Raji (cell line): ENCODE results near the gene SLC22A31.

Source experiments
- POLR2A ChIP-seq: IDR thresholded peaks from 2 replicates; pipeline ENCODE4 v1.6.1; 2011; ENCODE audit warnings: low read depth, low read length, control low read depth; ENCODE audit not compliant: insufficient read depth

SLC22A31 gene

GRCh38 chr16:89154390-89155183 lies 45.8 kb downstream of the SLC22A31 start:
- no peak for TF ChIP-seq POLR2A

GRCh38 chr16:89153848-89154271 lies 46.5 kb downstream of the SLC22A31 start:
- TF ChIP-seq POLR2A = no peak

- no peak for TF ChIP-seq POLR2A
Observed at GRCh38 chr16:89152831-89153700, 47.3 kb downstream of the SLC22A31 start.

- no peak for TF ChIP-seq POLR2A
Observed at GRCh38 chr16:89150981-89151380, 49.4 kb downstream of the SLC22A31 start.

DNA sequence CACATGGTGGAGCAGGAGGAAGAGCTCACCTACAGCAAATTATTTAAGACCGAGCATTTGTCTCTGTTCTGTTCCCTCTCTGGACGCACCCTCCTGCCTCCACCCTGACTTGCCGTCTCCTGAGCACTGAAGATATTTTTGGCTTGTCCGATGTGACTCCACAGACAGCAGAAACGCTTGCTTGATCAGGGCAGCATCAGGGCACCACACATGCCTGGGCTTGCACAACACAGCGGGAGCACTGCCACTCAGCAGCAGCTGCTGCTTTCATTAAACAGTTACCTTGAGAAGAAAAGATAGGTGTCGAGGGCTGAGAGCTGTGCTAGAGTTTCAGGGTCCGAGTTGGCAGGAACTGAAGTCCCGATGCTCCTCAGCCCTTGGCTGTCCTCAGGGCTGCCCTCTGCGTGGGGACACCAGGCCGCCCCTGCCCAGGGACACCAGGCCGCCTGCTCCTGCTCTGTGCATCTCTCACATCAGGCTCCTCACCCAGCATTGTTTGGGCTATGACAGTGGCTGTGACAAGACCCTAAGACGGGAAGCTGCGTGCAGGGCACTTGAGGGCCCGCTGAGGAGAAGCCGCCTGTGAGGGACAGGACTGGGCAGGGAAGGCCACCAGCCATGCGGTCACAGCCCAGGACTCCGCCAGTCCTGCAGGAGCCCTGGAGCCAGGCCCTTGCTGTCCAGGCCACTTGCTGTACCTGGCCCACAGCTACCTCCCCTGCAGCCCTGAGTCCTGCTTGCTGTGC lies 50.1 kb downstream of the SLC22A31 start:
- TF ChIP-seq POLR2A = no peak

DNA sequence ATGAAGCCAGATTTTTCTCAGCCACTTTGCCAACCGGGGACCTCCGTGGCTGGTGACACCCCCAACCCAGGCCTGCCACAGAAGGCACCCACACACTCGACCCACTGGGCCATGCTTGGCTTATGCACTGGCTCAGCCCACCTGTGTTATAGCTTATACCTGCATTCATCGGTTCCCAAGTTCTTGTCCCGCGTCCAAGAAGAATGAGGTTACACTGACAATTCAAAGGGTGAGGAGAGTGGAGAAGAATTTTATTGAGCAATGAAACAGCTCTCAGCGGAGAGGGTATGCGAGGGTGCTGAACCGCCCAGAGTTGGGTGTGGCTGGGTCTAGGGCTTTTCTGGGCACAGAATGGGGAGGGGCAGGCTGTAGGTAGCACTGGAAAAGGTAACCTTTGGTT lies 51.0 kb downstream of the SLC22A31 start:
- TF ChIP-seq POLR2A = no peak

GRCh38 chr16:89147085-89147817 lies 53.1 kb downstream of the SLC22A31 start:
- TF ChIP-seq POLR2A = no peak

- TF ChIP-seq POLR2A = no peak
Observed at GRCh38 chr16:89146211-89147005, 53.9 kb downstream of the SLC22A31 start.
